ENCODE data around the gene EXOC4. TPM values are rescaled to one million over a fixed set of nuclear protein-coding genes. Genes with fewer than 3 reads are reported as not detected.

EXOC4 gene
- total RNA-seq, 4 donors from 2014 or later, result 59.2 to 88.7 (median 71.6) TPM

DNA sequence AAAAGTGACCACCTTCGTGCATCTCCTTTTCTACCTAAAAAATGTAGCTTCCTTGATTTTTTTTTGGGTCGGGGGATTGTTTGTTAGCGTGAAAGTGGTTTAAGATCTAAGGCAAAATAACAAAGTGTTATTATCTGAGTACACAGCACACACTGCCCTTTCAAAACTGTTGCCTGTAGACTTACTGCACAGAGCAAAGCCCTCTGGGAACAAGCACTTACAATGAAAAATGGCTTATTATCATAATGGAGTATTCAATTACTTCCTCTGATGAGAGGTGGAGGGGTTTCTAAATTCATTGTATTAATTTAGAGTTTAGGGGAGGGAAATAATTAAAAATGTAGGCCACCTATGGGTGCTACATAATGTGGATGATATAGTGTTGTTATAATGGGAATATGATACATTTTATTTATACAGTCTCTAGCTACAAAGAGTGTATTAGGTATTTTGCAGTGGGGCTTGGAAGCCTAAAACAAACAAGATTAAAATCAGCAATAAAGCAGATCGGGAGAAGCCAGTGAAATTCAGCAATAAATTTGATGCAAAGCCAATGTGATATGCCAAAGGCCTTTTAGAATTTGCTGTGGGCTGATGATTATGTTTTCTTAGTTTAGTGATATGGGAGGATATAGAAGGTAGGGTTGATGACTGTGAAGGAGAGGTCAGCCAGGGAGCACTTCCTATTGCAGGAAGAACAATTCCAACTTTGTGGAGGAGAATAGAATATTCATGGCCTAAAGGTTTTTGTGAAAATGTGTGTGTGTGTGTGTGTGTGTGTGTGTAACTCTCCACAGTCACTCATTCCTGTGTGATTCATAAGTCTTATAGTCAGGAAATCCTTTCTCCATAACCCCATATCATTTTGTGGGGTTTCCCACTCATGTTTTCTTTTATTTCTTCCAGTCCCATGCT lies 17.7 kb upstream of the EXOC4 start:
- no peak for DNase-seq (ENCODE audit: low spot score)
- TF ChIP-seq, protein P1, sequence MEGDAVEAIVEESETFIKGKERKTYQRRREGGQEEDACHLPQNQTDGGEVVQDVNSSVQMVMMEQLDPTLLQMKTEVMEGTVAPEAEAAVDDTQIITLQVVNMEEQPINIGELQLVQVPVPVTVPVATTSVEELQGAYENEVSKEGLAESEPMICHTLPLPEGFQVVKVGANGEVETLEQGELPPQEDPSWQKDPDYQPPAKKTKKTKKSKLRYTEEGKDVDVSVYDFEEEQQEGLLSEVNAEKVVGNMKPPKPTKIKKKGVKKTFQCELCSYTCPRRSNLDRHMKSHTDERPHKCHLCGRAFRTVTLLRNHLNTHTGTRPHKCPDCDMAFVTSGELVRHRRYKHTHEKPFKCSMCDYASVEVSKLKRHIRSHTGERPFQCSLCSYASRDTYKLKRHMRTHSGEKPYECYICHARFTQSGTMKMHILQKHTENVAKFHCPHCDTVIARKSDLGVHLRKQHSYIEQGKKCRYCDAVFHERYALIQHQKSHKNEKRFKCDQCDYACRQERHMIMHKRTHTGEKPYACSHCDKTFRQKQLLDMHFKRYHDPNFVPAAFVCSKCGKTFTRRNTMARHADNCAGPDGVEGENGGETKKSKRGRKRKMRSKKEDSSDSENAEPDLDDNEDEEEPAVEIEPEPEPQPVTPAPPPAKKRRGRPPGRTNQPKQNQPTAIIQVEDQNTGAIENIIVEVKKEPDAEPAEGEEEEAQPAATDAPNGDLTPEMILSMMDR (IDR thresholded peaks at IDR 0.05), result no peak

DNA sequence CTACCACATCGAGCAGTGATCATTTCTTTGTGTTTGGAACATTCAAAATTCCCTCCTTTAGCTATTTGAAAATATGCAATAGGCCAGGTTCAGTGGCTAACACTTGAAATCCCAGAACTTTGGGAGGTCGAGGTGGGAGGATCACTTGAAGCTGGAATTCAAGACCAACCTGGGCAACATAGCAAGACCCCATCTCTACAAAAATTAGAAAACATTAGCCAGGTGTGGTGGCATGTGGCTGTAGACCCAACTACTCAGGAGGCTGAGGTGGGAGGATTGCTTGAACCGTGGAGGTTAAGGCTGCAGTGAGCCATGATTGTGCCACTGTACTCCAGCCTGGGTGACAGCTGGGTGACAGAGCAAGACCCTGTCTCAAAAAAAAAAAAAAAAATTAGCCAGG lies 15.3 kb upstream of the EXOC4 start:
- ATAC-seq (ENCODE audit: low FRiP score) (no peak), DNase-seq (ENCODE audit: low spot score) (no peak)
- TF ChIP-seq, protein P1 (IDR thresholded peaks at IDR 0.05), result no peak

More for the DNA sequence above, 17.7 kb upstream of the EXOC4 start:
- ATAC-seq (ENCODE audit: low FRiP score), result no peak

DNA sequence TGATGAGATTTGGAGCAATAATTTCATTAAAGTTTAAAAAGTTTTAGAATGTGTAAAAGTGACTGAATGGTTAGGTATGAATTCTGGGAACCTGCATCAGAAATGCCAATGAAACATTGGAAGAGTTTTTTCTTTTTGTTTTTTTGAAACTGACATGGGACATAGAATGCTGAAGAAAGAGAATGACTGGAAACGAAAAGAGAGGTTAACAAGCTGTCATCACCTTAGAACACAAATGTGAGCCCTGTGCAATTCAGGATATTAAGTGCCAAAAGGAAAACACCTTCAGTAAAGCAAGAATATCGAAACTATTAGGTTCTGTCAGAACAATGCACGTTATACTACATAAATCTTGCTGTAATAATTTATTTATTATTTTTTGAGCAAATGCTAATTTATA lies 12.6 kb upstream of the EXOC4 start:
- DNase-seq (ENCODE audit: low spot score), result no peak
- TF ChIP-seq, protein P1 (IDR thresholded peaks at IDR 0.05), result no peak
- ATAC-seq (ENCODE audit: low FRiP score), result no peak

DNA sequence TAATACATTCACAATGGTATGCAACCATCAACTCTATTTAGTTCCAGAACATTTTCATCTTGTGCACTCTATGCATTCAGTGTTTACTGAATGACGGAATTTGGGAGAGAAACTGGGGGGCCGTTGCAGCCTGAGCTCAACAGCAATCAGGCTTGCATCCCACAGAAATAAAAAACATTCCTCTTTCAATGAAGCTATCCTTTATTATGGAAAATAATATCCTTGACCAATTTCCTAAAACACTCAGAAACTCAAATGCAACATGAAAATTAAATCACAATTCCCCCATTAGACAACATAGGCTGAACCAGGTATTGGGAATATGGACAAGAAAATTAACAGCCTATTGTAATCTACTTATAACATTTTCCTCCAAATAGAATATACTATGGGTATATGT lies 6.3 kb upstream of the EXOC4 start:
- no peak for DNase-seq (ENCODE audit: low spot score)
- TF ChIP-seq, protein P1 (IDR thresholded peaks at IDR 0.05), result no peak
- no peak for ATAC-seq (ENCODE audit: low FRiP score)

DNA sequence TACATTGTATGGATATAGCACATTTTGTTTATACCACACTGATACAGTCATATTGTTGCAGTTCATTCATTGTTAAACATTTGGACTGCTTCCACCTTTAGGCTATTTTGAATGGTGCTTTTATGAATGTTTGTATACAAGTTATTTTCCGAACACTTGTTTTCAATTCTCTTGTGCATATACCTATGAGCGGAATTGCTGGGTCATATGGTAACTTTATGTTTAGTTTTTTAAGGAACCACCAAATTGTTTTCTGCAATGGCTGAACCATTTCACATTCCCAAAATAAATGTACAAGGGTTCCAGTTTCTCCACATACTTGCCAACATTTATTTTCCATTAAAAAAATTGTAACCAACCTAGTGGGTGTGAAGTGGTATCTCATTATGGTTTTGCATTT lies 4.0 kb upstream of the EXOC4 start:
- no peak for DNase-seq (ENCODE audit: low spot score)
- TF ChIP-seq, protein P1 (IDR thresholded peaks at IDR 0.05), result no peak
- no peak for ATAC-seq (ENCODE audit: low FRiP score)

DNA sequence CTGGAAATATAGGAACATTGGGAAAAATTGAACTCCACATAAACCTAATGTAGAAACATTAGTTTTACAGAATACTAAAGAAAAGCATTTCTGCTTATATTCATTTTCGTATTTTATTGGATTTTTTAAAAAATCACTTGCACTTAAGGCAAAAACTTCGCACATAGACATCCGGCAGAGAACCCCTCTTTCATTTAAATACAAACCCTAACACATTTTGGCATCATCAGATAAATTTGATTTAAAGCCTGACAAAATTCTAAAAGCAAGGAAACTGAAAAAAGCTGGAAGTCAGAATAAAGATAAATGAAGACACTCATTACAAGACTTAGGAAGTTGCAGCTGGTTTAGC lies 396 bp upstream of the EXOC4 start:
- no peak for DNase-seq (ENCODE audit: low spot score)
- ATAC-seq (ENCODE audit: low FRiP score), result no peak
- TF ChIP-seq, protein P1 (IDR thresholded peaks at IDR 0.05), result no peak

DNA sequence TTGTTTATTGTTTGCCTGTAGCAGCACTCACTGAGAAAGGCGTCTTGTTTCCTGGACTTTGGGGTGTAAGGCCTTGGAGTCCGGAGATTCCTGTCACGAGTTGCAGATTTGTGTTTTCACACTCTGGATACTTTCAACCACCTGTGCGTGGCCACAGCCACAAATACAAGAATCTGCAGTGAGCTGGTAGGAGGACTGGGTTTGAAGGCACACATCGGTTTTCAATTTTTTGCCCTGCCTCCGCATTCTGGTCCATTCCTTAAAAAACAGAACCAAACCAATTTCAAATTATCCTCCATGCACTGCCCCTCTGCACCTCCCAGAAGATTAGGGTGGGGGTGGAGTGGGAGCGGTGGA lies 619 bp downstream of the EXOC4 start:
- no peak for ATAC-seq (ENCODE audit: low FRiP score)

More for the DNA sequence above, 619 bp downstream of the EXOC4 start:
- DNase-seq (ENCODE audit: low spot score), result no peak
- TF ChIP-seq, protein P1 (IDR thresholded peaks at IDR 0.05), result no peak

Measured in omental fat pad (tissue), 4 donors.